ENCODE results near the gene NT5DC4.

DNA sequence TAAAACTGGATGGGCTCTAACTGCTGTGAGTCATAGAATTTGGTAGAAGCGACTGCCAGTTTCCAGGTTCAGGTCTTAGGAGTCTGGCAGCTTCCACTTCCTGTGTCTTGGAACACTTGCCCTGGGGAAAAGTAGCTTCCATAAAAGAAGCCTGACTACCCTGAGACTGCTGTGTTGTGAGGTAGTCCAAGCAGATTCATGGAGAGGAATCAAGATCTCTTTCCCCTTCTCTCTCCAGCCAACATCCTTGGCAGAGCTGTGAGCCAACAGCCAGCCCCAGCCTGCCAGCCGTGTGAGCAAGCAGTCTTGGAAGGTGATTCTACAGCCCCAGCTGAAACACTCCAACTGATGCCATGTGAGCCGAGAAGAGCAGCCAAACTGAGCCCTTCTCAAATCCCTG is 41.3 kb upstream of the NT5DC4 start:
- TF ChIP-seq, protein P1, sequence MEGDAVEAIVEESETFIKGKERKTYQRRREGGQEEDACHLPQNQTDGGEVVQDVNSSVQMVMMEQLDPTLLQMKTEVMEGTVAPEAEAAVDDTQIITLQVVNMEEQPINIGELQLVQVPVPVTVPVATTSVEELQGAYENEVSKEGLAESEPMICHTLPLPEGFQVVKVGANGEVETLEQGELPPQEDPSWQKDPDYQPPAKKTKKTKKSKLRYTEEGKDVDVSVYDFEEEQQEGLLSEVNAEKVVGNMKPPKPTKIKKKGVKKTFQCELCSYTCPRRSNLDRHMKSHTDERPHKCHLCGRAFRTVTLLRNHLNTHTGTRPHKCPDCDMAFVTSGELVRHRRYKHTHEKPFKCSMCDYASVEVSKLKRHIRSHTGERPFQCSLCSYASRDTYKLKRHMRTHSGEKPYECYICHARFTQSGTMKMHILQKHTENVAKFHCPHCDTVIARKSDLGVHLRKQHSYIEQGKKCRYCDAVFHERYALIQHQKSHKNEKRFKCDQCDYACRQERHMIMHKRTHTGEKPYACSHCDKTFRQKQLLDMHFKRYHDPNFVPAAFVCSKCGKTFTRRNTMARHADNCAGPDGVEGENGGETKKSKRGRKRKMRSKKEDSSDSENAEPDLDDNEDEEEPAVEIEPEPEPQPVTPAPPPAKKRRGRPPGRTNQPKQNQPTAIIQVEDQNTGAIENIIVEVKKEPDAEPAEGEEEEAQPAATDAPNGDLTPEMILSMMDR (IDR thresholded peaks at IDR 0.05): no peak
- no peak for TF ChIP-seq POLR2AphosphoS5 (IDR thresholded peaks at IDR 0.05)
- no peak for TF ChIP-seq POLR2A (IDR thresholded peaks at IDR 0.05)
- TF ChIP-seq EP300 (IDR thresholded peaks at IDR 0.05): no peak

Data from gastroesophageal sphincter (tissue), 3 donors.